GM19099 (cell line): ENCODE data around the gene PAFAH1B1.

Experiments
- POLR2A ChIP-seq: IDR thresholded peaks from 3 replicates; pipeline ENCODE4 v1.6.1; 2011; ENCODE audit warnings: low read depth; ENCODE audit not compliant: insufficient read length; ENCODE audit errors: extremely low read depth

PAFAH1B1 gene

DNA sequence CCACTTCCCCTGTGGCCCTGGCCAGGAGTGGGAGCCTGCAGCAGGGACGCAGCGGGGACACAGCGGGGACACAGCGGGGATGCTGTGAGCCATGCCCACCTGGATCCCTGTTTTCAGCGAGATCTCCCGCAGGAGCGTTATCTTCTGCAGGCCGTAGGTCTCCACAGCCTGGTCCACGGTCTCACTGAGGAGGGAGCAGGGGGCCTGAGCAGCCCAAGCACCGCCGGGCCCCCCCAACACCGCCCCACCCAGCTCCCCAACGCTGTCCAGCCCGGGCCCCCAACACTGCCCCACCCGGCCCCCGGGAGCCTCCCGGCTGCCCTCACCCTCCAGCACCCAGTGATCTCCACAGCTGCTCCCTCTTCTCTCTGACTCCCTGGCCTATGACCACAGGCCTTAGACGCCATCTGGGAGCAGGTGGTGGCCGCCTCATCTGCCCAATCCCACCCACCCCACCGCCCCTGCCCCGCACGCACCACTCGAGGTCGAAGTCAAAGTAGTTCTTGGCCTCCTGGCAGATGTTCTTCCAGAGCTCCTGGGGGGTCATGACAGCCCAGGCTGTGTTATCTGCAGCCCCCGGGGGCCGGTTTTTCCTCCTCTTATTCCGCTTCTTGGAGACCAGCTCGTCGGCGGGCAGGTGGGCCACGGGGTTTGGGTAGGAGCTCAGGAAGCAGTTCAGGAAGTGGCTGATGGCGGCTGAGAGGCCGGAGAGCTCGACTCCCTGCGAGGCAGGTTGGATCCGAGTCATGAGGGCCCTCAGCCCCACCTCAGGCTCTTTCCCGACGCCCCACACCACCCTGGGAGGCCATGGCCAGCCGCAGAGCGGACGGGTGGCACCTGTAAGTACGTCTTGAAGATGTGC is 101.2 kb downstream of the PAFAH1B1 start:
- no peak for TF ChIP-seq POLR2A

DNA sequence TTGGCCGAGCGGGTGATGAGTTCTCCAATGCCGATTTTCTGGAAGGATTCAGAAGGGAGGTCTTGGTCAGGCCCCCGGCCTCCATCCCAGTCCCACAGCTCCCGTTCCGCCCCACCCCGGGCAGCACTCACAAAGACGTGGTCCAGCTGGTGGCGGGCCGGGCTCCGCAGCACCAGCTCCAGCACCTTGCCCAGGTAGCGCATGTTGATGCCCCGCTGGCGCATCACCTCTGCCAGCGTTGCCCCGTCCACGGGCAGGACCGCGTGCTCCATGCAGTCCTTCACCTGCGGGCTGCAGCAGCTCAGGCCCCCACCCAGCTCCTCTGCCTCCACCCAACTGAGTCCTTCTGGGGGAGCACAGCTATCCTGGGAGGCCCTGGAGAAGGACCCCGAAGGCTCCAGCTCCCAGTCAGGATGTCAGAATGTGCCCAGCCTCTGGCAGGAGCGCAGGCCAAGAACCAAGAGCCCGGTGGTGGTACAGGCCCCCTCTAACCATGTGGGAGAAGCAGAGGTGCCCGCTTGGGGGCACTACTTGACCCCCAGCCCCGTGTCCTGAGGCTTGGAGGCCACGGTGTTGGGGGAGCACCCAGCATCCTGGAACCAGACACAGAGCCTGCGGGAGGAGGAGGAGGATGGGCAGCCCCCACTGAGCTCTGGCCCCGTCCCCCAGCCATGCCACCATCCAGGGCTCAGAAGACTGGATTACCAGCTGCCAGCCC is 101.9 kb downstream of the PAFAH1B1 start:
- no peak for TF ChIP-seq POLR2A

DNA sequence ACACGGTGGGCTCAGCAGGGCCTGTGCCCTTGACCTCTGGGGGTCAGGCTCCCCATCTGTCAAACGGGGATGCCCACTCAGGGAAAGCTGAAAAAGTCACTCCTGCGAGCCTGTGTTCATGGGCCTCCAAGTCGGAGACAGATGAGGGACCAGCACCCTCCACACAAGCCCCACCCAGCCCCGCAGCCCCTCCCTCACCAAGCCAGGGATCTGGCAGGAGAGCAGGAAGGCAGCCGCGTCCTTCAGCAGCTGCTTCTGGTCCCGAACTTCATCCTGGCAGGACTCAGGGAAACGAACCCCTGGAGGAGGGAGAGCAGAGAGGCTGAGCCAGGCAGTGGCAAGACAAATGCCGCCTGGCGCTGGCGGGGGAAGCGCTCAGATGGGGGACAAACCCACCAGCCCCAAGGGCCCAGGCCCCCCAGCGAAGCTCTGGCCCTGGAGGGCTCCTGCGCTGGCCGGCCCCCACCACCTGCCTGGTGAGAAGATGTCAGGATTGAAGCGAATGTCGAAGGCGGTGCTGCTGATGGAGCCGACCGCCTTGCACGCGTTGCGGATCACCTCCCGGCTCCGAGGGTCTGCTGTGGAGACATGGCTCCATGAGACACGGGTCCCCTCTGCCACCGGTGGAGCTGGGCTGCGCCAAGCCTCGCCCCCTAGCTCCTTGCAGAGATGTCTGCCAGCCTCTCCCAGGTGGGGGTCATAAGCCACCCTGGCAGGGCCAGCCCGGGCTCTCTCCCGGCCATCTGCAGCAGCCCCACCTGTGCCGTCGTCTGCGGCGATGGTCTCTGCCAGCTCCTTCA is 102.7 kb downstream of the PAFAH1B1 start:
- no peak for TF ChIP-seq POLR2A

DNA sequence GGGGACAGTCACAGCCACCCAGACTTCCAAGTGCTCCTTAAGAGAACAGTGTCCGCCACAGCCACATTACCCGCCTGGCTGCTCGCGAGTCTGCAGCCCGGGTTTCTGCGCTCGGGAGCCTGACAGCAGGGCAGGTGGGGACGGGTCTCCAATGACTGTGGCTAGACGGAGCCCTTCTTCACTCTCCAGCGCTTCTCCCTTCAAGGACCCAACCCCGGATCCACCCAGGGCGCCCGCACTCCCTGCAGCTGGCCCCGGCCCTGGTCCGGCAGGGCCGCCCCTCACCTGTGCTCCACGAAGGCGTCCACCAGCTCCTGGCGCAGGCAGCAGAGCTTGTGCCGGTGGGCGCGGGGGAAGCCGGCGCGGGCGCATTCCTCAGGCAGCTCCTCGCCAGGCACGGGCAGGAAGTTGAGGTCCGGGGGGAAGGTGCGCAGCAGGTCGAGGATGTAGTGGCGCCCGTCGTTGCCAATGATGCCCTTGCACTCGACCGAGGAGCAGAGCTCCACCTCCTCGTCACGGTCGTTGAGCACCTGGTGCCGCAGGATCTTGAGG is 104.2 kb downstream of the PAFAH1B1 start:
- TF ChIP-seq POLR2A: no peak

DNA sequence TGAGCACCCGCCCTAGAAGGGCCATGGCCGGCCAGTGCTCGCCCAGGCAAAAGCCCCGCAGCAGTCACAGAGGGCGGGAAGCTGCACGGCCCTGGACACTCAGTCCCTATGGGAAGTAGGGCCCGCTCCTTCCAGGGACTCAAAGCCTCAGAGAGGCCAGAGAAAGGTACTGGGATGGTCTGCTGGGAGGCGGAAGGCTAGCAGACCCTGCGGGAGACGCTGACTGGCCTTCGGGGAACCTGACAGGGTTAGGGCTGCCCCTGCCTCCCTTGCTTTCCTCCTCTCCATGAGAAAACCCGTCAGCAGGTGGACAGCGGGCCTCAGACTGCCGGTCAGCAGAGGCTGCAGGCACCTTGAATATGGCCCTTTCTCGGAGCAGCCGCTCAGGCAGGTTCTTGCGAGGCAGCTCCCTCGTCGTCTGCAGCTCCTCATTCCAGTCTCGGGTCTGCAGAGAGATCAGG is 106.6 kb downstream of the PAFAH1B1 start:
- TF ChIP-seq POLR2A: no peak

DNA sequence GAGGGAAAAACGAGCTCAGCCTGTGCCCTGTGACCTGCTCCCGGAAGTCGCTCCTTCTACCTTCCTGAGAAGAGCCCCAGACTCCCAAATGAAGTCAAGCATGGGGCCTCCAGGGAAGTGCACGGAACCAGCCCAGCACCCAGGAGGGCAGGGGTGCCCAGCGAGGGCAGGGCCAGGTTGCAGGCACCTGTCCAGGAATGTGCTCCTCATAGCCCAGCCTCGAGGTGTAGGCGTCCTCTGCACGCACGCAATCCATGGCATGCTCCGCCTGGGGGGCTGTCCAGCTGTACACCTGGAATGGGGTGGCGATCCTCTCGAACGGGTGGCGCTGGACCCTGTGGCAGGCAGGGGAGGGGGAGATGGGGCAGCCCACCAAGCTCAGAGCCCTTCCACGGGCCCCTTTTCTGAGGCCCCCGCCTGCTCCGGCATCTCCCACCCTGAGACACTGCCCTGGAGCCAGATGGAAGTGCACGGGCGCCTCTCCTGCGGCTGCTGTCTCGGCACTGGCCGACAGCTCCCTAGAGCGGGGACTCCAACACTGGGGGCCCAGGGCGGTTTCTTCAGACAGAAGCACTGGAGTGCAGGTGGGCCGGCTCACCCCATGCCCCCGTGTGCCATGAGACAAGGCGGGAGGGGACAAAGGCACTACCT is 107.2 kb downstream of the PAFAH1B1 start:
- no peak for TF ChIP-seq POLR2A

DNA sequence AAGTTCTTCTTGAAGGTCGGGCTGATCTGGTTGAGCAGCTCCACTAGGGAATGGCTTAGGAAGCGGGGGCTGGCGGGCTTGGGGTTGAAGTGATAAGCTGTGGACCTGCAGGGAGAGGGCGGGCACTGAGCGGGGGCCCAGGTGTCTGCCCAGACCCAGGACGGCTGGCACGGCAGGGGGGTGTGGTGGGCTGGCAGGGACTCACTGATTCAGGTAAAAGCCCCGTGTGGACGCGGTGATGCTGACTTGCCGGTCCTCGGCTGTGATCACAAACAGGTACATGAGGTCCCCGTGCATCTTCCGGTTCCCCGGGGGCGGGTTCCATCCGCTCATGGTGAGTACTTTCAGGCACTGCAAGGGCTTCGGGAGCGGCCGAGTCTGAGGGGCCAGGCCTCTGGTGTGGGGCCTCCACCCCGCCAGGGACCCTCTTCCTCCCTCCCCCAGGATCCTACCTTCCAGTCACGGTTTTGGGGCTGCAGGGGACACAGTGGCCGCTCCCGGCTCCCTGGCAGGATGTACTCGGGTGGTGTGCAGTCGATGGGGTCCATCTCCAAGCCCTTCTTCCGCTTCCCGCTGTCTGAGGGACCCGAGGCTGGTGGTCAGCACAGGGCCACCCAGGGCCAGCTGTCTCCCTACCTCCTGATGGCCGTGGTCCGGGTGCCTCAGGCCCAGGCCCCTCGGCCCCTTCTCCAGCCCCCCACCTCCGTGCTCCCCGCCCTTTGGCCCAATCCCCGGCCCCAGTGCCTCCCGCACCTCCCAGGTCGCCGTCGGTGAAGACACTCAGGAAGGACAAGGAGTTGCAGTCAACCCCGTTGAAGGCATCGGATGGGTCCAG is 107.9 kb downstream of the PAFAH1B1 start:
- TF ChIP-seq POLR2A: no peak

DNA sequence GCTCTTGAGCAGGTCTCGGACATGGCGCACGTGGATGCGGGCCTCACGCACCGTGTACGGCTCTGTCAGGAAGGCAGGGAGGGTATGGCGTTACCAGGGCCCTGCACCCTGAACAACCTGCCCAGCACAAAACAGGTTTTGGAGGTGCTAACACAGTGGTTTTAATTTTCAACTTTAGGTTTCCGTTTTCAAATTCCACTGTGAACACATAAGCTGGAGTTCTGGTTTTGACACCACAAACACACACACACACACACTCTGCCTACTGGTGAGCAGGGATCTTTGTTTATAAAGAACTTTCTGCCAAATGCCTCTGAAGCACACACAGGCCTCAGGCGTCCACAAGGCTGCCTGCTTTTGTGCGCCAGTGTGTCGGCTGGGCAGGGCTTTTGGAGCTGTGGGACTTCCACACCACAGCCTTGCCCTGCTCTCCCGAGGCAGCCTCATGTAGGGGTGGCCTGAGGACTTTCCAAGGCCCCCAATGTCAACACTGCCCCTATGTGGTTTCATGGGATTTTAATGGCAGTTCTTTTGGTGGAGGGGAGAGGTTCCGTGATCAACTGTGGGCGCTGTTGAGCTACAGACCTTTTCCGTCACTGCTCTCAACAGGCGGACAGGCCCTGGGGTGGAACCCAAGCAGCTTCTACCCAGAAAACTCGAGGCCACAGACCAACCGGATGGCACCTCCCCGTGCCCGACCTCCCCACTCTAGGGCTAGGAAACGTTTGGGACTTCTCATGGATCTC is 108.7 kb downstream of the PAFAH1B1 start:
- TF ChIP-seq POLR2A: no peak

DNA sequence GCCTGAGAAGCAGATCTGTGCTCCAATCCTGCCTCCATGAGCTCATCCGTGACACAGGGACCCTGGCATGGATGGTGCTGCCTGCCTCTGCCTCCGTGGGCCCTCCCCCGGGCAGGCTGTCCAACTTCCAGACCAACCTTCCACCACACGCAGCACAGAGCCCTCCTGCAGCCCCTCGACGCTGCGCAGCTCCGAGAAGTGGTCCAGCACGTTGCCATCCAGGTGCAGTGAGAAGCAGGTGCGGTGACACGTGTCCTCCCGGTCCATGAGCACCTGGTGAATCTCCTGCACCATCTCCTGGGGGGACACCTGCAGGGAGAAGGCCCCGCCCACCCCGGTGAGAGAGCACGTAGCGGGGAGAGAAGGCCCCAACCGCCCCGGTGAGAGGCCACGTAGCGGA is 109.7 kb downstream of the PAFAH1B1 start:
- TF ChIP-seq POLR2A: no peak

DNA sequence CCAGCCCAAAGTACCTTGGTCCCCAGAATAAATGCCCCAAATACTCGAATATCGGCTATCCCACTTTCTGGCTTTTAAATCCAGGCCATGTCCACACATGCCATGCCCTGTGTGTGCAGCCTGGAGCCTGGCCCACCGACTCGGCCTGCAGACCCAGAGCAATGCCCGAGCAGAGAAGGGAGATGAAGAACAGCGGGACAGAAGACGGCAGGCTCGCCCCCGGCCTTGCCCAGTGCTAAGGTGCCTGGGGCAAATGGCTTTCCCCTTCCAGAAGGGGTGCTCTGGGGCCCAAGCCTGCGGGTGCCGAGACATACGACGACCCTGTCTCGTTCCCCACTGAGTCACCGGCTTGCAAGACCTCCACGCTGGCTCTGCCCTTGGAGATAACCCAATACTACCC is 110.2 kb downstream of the PAFAH1B1 start:
- TF ChIP-seq POLR2A: no peak

DNA sequence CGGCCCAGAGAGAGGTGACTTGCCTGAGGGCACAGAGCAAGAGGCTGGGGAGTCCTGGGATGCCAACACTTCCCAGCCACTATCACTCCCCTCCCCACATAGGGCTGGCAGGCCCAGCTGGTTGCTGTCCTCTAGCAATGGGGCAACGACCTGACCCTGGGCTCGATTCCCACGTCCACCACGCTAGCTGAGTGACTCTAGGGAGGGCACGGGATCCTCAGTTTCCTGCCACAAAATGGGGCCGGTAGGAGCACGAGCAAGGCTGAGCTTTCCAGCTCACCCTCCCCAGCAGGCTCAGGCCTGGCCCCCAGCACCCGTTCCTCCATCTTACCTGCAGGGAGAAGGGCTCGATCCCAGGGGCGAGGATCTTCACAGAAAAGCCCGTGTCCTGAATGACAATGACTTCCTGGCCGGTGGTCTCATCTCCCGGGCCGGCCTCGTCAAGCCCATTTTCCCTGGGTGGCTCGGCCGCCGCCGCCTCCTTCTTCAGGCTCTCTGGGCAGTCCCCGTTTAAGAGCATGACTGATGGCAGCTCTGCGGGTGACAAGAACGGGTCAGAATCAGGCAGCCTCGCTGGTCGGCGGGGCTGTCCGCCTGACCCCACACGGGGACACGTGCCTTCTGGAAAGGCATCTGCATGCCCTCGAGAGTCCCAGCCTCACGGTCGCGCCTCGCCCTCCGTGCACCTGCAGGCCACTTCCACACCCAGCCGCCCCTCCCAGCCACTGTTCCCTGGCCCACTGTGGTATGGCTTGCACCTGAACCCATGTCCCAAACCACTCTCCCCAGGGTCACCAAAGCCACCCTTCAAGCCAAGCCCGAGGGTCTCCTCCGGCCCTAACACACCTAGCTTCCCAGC is 110.8 kb downstream of the PAFAH1B1 start:
- no peak for TF ChIP-seq POLR2A

DNA sequence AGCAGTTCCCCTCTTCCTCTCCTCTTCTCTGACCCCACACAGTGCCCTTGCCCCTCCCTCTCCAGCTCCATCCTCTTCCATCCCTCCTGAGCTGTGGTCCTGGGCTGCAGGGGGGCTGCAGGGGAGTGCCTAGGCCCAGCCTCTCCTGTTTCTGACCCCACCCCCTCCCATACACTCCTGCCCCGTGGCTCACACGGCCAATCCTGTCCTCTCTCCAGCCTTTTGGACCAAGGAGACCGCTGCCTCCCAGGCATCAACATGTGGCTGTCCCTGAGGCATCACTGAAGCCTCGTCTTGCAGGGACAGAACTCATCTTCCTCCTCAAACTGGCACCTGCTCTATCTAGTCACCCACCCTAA is 111.4 kb downstream of the PAFAH1B1 start:
- no peak for TF ChIP-seq POLR2A
